Measurements from ENCODE around the gene CCDC7. TPM values are rescaled to one million over a fixed set of nuclear protein-coding genes. Genes with fewer than 3 reads are reported as not detected.
"Not testable (repeated sequence)": the region's sequence is repeated elsewhere in the genome, so short reads cannot be mapped to it uniquely, and the experiment has no call there.

Gene CCDC7
- total RNA-seq, 1 donor = 3.5 TPM

DNA sequence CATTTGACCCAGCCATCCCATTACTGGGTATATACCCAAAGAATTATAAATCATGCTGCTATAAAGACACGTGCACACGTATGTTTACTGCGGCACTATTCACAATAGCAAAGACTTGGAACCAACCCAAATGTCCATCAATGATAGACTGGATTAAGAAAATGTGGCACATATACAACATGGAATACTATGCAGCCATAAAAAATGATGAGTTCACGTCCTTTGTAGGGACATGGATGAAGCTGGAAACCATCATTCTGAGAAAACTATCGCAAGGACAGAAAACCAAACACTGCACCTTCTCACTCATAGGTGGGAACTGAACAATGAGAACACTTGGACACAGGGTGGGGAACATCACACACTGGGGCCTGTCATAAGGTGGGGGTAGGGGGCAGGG is 471.9 kb downstream of the CCDC7 start:
- DNase-seq (ENCODE audit: low read depth in 2 of 3, low spot score in 2 of 3) = not testable (repeated sequence)

DNA sequence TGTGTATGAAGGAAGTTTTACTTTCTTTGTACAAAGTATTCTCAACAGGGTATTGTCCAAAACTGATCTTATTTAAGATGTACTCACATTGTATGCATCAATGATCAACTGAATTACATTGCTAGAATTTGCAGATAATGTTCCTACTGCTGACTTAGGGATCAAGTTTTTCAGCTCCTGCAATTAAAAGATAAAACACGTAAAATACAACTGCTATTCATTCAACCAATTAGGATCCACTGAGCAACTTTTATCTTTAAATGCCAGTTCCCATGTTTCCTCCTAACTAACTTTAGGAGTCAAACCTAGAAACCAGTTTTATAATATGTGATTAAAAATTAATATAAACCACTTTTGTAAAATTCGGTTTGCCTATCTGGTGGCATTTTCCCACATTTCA is 476.2 kb downstream of the CCDC7 start:
- peak in 1 of 3 donors; percentile 23 for DNase-seq (ENCODE audit: low read depth in 2 of 3, low spot score in 2 of 3)

DNA sequence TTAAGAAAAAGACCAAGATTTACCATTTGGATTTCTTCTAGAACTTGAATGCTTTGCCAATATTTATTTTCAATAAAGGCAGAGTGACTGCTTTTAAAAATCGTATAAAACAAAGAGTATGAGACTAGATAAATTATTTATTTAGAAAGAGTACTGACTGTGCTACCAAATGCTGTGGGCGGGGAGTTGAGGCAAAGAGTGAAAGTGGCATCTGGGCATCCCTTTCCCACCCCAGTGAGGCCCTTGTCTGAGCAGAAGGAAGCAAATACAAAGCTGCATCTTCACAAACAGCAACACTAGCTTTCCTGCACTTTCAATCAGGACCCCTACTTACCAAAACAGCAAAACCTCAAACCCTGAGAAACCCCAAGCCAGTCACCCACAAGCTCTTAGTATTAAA is 477.2 kb downstream of the CCDC7 start:
- DNase-seq (ENCODE audit: low read depth in 2 of 3, low spot score in 2 of 3) = no peak

DNA sequence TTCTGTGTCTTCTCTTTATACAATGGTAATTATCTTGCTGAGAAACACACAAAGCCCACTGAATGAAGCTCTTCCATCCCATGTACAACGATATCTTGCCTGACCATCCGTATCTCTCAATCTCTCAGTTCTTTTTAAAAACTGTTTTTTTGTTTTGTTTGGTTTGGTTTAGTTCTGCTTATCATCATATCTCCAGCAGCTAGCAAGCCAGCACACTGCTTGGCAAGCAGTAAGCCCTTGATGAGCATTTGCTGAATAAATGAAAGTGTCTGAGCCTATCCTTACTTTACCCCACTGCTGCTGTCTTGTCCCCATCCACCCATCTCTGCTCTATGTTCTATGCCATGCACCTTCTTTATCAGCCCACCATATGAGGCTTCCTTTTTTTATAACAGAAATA is 477.9 kb downstream of the CCDC7 start:
- DNase-seq (ENCODE audit: low read depth in 2 of 3, low spot score in 2 of 3) = no peak

Other genes with a start within 250 kb of the CCDC7 start
- gene EPC1, start 99.0 kb upstream of the CCDC7 start, total RNA-seq = 70.6 TPM

Measured in hematopoietic multipotent progenitor cell (in vitro differentiated cells).